ENCODE results near the gene RAPGEF1. TPM values are rescaled to one million over a fixed set of nuclear protein-coding genes. Genes with fewer than 3 reads are reported as not detected.
A peak's percentile ranks its signal among the peaks of the same experiment; 100 is the strongest.

Gene RAPGEF1
- total RNA-seq, 4 donors from 2014 or later, result 32.0 to 57.3 (median 38.9) TPM

GRCh38 chr9:131668439-131669268 lies 71.2 kb downstream of the RAPGEF1 start:
- no peaks in the 10 kb centered on the region for H3K36me3 ChIP-seq
- H3K27me3 ChIP-seq, result no peaks in the 10 kb centered on the region
- TF ChIP-seq POLR2A (IDR thresholded peaks at IDR 0.05) (no peak), CTCF (IDR thresholded peaks at IDR 0.05) (no peak)
- peaks cover 0 to 50% (median 36%) of the 10 kb centered on the region in 4 donors for H3K4me1 ChIP-seq
- H3K27ac ChIP-seq, result peak overlapping the region in 3 of 4 donors; percentile 56 to 78 (median 73)
- no peak for DNase-seq (ENCODE audit: low spot score in 2 of 2)
- H3K9me3 ChIP-seq, result no peaks in the 10 kb centered on the region
- WGBS, 2 donors, result 52 to 67% methylated on average over 15 of the region's 15 CpGs
- H3K4me3 ChIP-seq, result no peak overlapping the region

GRCh38 chr9:131668057-131668438 lies 71.8 kb downstream of the RAPGEF1 start:
- peaks cover 0 to 47% (median 36%) of the 10 kb centered on the region in 4 donors for H3K4me1 ChIP-seq
- WGBS, 2 donors, result 87 to 89% methylated on average over 9 of the region's 9 CpGs

GRCh38 chr9:131667576-131667975 lies 72.3 kb downstream of the RAPGEF1 start:
- WGBS, 2 donors, result 81 to 84% methylated on average over 7 of the region's 7 CpGs
- Histone ChIP-seq H3K27ac (peak overlapping the region in 2 of 4 donors; percentile 56 to 73), H3K9me3 (no peaks in the 10 kb centered on the region), H3K4me1 (peaks cover 0 to 44% (median 34%) of the 10 kb centered on the region in 4 donors), H3K36me3 (no peaks in the 10 kb centered on the region), H3K27me3 (no peaks in the 10 kb centered on the region), H3K4me3 (no peak overlapping the region)
- TF ChIP-seq EP300 (IDR thresholded peaks at IDR 0.05) (no peak), POLR2A (IDR thresholded peaks at IDR 0.05) (no peak), CTCF (IDR thresholded peaks at IDR 0.05) (no peak)
- no peak for DNase-seq (ENCODE audit: low spot score in 2 of 2)

More at GRCh38 chr9:131668057-131668438, 71.8 kb downstream of the RAPGEF1 start:
- no peak for DNase-seq (ENCODE audit: low spot score in 2 of 2)
- H3K36me3 ChIP-seq, result no peaks in the 10 kb centered on the region
- H3K27ac ChIP-seq, result peak overlapping the region in 3 of 4 donors; percentile 56 to 78 (median 73)
- H3K27me3 ChIP-seq, result no peaks in the 10 kb centered on the region
- no peaks in the 10 kb centered on the region for H3K9me3 ChIP-seq
- H3K4me3 ChIP-seq, result no peak overlapping the region
- no peak for TF ChIP-seq POLR2A (IDR thresholded peaks at IDR 0.05)
- no peak for TF ChIP-seq CTCF (IDR thresholded peaks at IDR 0.05)
- TF ChIP-seq EP300 (IDR thresholded peaks at IDR 0.05), result no peak

GRCh38 chr9:131666774-131667173 lies 73.1 kb downstream of the RAPGEF1 start:
- DNase-seq (ENCODE audit: low spot score in 2 of 2), result no peak
- no peaks in the 10 kb centered on the region for H3K9me3 ChIP-seq
- no peaks in the 10 kb centered on the region for H3K27me3 ChIP-seq
- no peaks in the 10 kb centered on the region for H3K36me3 ChIP-seq
- TF ChIP-seq POLR2A (IDR thresholded peaks at IDR 0.05), result no peak
- no peak for TF ChIP-seq CTCF (IDR thresholded peaks at IDR 0.05)
- no peak for TF ChIP-seq EP300 (IDR thresholded peaks at IDR 0.05)
- H3K27ac ChIP-seq, result peak overlapping the region in 1 of 4 donors; percentile 56
- 94% methylated on average over 8 of the region's 8 CpGs for WGBS, 2 donors
- peaks cover 0 to 43% (median 32%) of the 10 kb centered on the region in 4 donors for H3K4me1 ChIP-seq
- H3K4me3 ChIP-seq, result no peak overlapping the region

GRCh38 chr9:131666029-131666428 lies 73.8 kb downstream of the RAPGEF1 start:
- H3K27ac ChIP-seq, result no peak overlapping the region
- WGBS, 2 donors, result 65% methylated on average over 4 of the region's 4 CpGs
- no peak overlapping the region for H3K4me3 ChIP-seq
- no peak for DNase-seq (ENCODE audit: low spot score in 2 of 2)
- H3K9me3 ChIP-seq, result no peaks in the 10 kb centered on the region
- H3K27me3 ChIP-seq, result no peaks in the 10 kb centered on the region
- peaks cover 0 to 43% (median 31%) of the 10 kb centered on the region in 4 donors for H3K4me1 ChIP-seq
- TF ChIP-seq CTCF (IDR thresholded peaks at IDR 0.05) (no peak), POLR2A (IDR thresholded peaks at IDR 0.05) (no peak), EP300 (IDR thresholded peaks at IDR 0.05) (no peak)
- H3K36me3 ChIP-seq, result no peaks in the 10 kb centered on the region

All from tibial nerve (tissue), 4 donors.